ENCODE data around the gene RELN.

RELN gene

GRCh38 chr7:103480771-103481170, 508.7 kb downstream of the RELN start:
- no peak for DNase-seq (ENCODE audit: low read depth)

DNA sequence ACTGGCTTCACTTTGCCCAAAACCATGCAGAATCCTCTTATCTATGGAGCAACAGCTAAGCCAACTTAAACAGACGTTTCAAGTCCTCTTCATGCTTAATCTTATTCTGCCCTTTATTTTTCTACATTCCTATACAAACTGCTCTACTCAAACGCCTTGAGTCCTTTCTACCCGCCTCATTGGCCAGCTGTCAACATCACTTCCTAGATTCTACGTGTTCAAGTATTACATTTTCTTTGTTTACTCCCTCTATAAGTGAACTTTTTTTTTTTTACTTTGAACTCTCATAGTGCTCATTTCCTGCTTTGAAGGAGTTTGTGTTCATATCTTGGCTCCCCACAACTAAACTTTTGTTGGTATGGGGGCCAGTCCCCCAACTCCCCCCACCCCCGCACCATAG, 514.5 kb downstream of the RELN start:
- DNase-seq (ENCODE audit: low read depth), result no peak

DNA sequence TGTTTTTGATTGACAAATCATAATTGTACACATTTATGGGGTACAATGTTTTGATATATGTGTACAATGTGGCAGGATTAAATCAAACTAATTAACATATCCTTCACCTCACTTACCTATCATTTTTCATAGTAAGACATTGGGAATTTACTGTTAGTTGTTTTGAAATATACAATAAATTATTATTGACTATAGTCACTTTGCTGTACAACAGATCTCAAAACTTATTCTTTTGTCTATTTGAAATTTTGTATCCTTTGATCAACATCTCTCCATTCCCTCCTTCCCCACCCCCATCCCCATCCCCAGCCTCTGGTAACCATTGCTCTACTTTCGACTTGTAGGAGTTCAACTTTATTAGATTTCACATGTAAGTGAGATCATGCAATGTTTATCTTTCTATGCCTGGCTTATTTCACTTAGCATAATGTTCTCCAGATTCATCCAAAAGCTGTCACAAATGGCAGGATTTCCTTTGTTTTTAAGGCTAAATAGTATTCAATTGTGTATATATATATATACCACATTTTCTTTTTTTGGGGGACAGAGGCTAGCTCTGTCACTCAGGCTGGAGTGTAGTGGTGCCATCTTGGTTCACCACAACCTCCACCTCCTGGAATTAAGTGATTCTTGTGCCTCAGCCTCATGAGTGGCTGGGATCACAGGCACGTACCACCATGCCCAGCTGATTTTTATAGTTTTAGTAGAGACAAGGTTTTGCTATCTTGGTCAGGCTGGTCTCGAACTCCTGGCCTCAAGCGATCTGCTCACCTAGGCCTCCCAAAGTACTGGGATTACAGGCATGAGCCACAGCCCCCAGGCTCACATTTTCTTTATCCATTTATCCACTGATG, 520.1 kb downstream of the RELN start:
- no peak for DNase-seq (ENCODE audit: low read depth)

GRCh38 chr7:103466814-103467213, 522.6 kb downstream of the RELN start:
- DNase-seq (ENCODE audit: low read depth), result no peak

DNA sequence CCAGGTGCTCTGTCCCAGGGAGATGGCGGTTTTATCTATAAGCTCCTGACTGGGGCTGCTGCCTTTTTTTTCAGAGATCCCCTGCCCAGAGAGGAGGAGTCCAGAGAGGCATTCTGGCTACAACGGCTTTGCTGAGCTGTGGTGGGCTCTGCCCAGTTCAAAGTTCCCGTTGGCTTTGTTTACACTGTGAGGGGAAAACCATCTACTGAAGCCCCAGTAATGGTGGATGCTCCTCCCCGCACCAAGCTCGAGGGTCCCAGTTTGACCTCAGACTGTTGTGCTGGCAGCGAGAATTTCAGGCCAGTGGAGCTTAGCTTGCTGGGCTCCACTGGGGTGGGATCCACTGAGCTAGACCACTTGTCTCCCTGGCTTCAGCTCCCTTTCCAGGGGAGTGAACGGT, 527.1 kb downstream of the RELN start:
- DNase-seq (ENCODE audit: low read depth), result no peak

GRCh38 chr7:103447073-103447960, 542.1 kb downstream of the RELN start:
- DNase-seq (ENCODE audit: low read depth), result peak; percentile 53

DNA sequence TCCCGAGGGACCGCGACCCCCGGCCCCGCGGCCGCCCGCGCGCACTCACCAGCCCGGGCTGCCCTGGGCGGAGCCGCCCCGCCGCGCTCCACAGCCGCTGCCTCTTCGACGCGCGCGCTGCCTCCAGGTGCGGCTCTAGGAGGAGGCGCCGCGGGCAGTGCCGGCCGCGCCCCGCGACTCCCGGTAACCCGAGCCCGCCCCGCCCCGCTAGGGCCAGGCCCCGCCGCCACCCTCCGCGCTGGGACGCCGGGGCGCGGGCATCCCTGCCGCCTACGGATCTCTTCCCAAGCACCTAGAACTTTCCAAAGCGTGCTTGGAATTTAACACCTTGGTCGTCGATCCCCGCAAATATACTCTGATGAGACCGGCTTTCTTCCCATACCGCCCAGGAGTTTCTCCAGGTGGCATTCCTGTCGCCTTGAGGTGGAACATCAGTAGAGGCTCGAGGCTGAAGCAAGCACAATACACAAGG, 543.4 kb downstream of the RELN start, which contains the start of gene SLC26A5:
Gene SLC26A5 (minus strand): TSS at position 159 of the 472 bp plus-strand sequence. CDS start 24,693 bp downstream, outside the sequence.
- no peak for DNase-seq (ENCODE audit: low read depth)

GRCh38 chr7:103445228-103446048, 544.0 kb downstream of the RELN start:
- DNase-seq (ENCODE audit: low read depth), result peak; percentile 5

DNA sequence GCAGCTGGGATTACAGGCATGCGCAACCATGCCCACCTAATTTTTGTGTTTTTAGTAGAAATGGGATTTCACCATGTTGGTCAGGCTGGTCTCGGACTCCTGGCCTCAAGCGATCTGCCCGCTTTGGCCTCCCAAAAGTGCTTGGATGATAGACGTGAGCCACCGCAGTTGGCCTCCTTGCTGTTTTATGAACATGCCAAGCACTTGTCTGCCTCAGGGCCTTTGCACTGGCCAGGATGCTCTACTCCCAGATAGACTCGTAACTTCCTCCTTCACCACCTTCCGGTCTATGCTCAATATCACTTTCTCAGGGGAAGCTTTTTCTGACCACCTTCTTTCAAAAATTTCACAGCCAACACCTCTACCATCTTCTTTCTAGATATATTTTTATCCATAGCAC, 549.8 kb downstream of the RELN start:
- DNase-seq (ENCODE audit: low read depth), result no peak

- DNase-seq (ENCODE audit: low read depth), result no peak
Measured at GRCh38 chr7:103437623-103438022, 551.8 kb downstream of the RELN start.

DNA sequence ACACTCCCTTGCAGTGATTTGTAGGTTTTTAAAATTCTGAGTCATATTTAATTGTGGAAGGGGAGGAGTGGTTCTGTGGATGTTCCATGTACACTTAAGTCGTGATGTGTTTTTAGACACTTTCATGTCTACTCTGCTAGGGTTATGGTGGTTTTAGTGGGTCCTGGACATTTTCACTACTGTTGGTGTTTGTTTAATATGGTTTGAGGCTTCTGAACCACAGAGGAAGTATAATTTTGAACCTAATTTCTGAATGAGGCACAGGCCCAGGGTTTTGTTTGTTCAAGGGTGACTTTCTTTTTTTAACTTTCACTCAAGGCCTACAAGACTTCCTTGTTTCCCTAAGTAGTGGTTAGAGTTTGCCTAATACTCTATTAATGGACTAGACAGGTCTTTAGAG, 556.7 kb downstream of the RELN start:
- DNase-seq (ENCODE audit: low read depth), result peak; percentile 8

- DNase-seq (ENCODE audit: low read depth), result no peak
Measured at GRCh38 chr7:103425177-103425576, 564.3 kb downstream of the RELN start.

- DNase-seq (ENCODE audit: low read depth), result no peak
Measured at GRCh38 chr7:103423467-103424179, 565.8 kb downstream of the RELN start.

All from EH (cell line).